GM12878 (cell line): ENCODE measurements around the gene SSMEM1. TPM values are rescaled to one million over a fixed set of nuclear protein-coding genes. Genes with fewer than 3 reads are reported as not detected.

ENCODE experiments used
- ATAC-seq: fragments of 200-7000 bp; cut with Tn5 transposase; 3 replicates; pipeline ENCODE4 v1.9.1; 2020; ENCODE audit warnings: mild to moderate bottlenecking, moderate library complexity
- BruUV-seq: library from RNA; stranded (reverse); fragments of 400-500 nt; replicated peaks from 2 replicates; lab custom pipeline; 2021; lab: Mats Ljungman, UMichigan
- CTCF ChIA-PET: fragments of 300-600 bp; sonication (Branson Sonifier 250); formaldehyde crosslinking; extraction: SDS; loops from one replicate; lab custom pipeline; 2021; ENCODE audit warnings: inconsistent platforms; lab: Yijun Ruan, JAX
- POLR2A ChIA-PET: fragments of 350-600 bp; formaldehyde crosslinking; extraction: SDS; loops from one replicate; lab custom pipeline; 2021; ENCODE audit warnings: inconsistent platforms; lab: Charles Lee
- RAD21 ChIA-PET: fragments of 300-600 bp; sonication (Branson Sonifier 250); formaldehyde crosslinking; loops from one replicate; lab custom pipeline; 2023; ENCODE audit warnings: antibody characterized with exemption; ENCODE audit not compliant: unreplicated experiment; lab: Charles Lee
- SMC1A ChIA-PET: fragments of 300-600 bp; sonication (Branson Sonifier 250); formaldehyde crosslinking; loops from one replicate; lab custom pipeline; 2023; ENCODE audit not compliant: unreplicated experiment, uncharacterized antibody; lab: Charles Lee
- DNase-seq: peaks from one replicate; pipeline ENCODE4 v3.0.0-alpha.2; 2011; ENCODE audit warnings: low read depth, low spot score
- FAIRE-seq: peaks from 3 replicates; lab custom pipeline; 2011; peaks lifted over from hg19 to GRCh38; lab: Jason Lieb, UNC
- H2AFZ ChIP-seq: 2 replicates; pipeline ENCODE4 v1.6.0; 2011; ENCODE audit warnings: low read depth, low read length, control low read depth; ENCODE audit not compliant: control insufficient read depth
- H3K27ac ChIP-seq: 2 replicates; pipeline ENCODE4 v1.5.1; 2011; ENCODE audit warnings: control low read depth; ENCODE audit not compliant: control insufficient read depth, insufficient read depth
- H3K27me3 ChIP-seq, 2 experiments: replicated peaks in 1 of 2; 2 replicates each; pipeline versions ENCODE4 v1.6.0 to v1.6.1; 2011; ENCODE audit warnings: low read length in 1 of 2; ENCODE audit not compliant: control insufficient read depth in 2 of 2, insufficient read depth in 2 of 2
- H3K36me3 ChIP-seq, 2 experiments: 2 replicates each; pipeline ENCODE4 v1.5.1; 2011; ENCODE audit warnings: low read length in 1 of 2; ENCODE audit not compliant: control insufficient read depth in 2 of 2, insufficient read depth in 2 of 2
- H3K4me1 ChIP-seq: 2 replicates; pipeline ENCODE4 v1.6.1; 2011; ENCODE audit warnings: mild to moderate bottlenecking, low read length, moderate library complexity, mixed read lengths; ENCODE audit not compliant: control insufficient read depth, insufficient read depth
- H3K4me2 ChIP-seq: 2 replicates; pipeline ENCODE4 v1.6.0; 2011; ENCODE audit warnings: control low read depth; ENCODE audit not compliant: control insufficient read depth, insufficient read depth
- H3K4me3 ChIP-seq: fragments of 200-600 bp; sonication (generic); 2 replicates; pipeline ENCODE4 v1.5.1; 2016
- H3K79me2 ChIP-seq: 2 replicates; pipeline ENCODE4 v1.6.0; 2011; ENCODE audit warnings: low read length; ENCODE audit not compliant: control insufficient read depth, insufficient read depth
- H3K9ac ChIP-seq: 2 replicates; pipeline ENCODE4 v1.8.0; 2011; ENCODE audit warnings: low read length, control low read depth, mixed read lengths; ENCODE audit not compliant: control insufficient read depth, insufficient read depth
- H3K9me3 ChIP-seq: replicated peaks from 3 replicates; pipeline ENCODE4 v1.5.1; 2011; ENCODE audit warnings: mild to moderate bottlenecking, low read length; ENCODE audit not compliant: control insufficient read depth, insufficient read depth
- H4K20me1 ChIP-seq: 2 replicates; pipeline ENCODE4 v1.6.0; 2011; ENCODE audit not compliant: control insufficient read depth, insufficient read depth
- CBFB ChIP-seq: IDR thresholded peaks from 2 replicates; pipeline ENCODE4 v1.6.1; 2016; ENCODE audit warnings: antibody characterized with exemption, low read depth
- CBX5 ChIP-seq: sonication (generic); IDR thresholded peaks from 2 replicates; pipeline ENCODE4 v1.6.1; 2016; ENCODE audit warnings: low read depth, moderate library complexity, mild to moderate bottlenecking, inconsistent platforms
- CHD2 ChIP-seq: IDR thresholded peaks from 2 replicates; pipeline ENCODE4 v1.6.1; 2011; ENCODE audit warnings: low read depth, low read length, improper control_type of control experiment, borderline replicate concordance
- CREM ChIP-seq: IDR thresholded peaks from 2 replicates; pipeline ENCODE4 v1.6.1; 2014; ENCODE audit warnings: antibody characterized with exemption, low read depth
- ESRRA ChIP-seq: IDR thresholded peaks from 2 replicates; pipeline ENCODE4 v1.6.1; 2012; ENCODE audit warnings: mild to moderate bottlenecking, low read length, improper control_type of control experiment
- HDAC6 ChIP-seq: fragments of 200-600 bp; sonication (generic); IDR thresholded peaks from one replicate; pipeline ENCODE4 v1.8.0; 2017; ENCODE audit warnings: antibody characterized with exemption; ENCODE audit not compliant: unreplicated experiment
- HSF1 ChIP-seq: fragments of 150-350 bp; IDR thresholded peaks from 2 replicates; pipeline ENCODE4 v1.6.1; 2014; ENCODE audit warnings: mild to moderate bottlenecking, low read depth, low read length
- IRF3 ChIP-seq: fragments of 450-650 bp; IDR thresholded peaks from 2 replicates; pipeline ENCODE4 v1.6.1; 2014; ENCODE audit warnings: mild to moderate bottlenecking
- NKRF ChIP-seq: fragments of 450-650 bp; conservative IDR thresholded peaks from 2 replicates; pipeline ENCODE4 v1.6.1; 2017; ENCODE audit warnings: mild to moderate bottlenecking, moderate library complexity
- NRF1 ChIP-seq: conservative IDR thresholded peaks from 2 replicates; pipeline ENCODE4 v1.6.1; 2011; ENCODE audit warnings: mild to moderate bottlenecking, low read depth, low read length, improper control_type of control experiment
- PAX5 ChIP-seq: IDR thresholded peaks from 2 replicates; pipeline ENCODE4 v1.6.1; 2011; ENCODE audit warnings: low read depth, low read length, borderline replicate concordance
- PKNOX1 ChIP-seq: fragments of 450-650 bp; IDR thresholded peaks from 2 replicates; pipeline ENCODE4 v1.6.1; 2016; ENCODE audit warnings: mild to moderate bottlenecking
- ZNF687 ChIP-seq: fragments of 450-650 bp; IDR thresholded peaks from 2 replicates; pipeline ENCODE4 v1.6.1; 2017; ENCODE audit warnings: mild to moderate bottlenecking, moderate library complexity
- WGBS: methylation state at CpG from one replicate; pipeline ENCODE4 v1.1.6; 2016; ENCODE audit warnings: low lambda C conversion rate; ENCODE audit not compliant: insufficient replicate concordance, insufficient coverage; ENCODE audit errors: missing lambda C conversion rate; 5-methylcytosine and 5-hydroxymethylcytosine counted together
- in situ Hi-C: fragments of 300-500 bp; cut with MboI; formaldehyde crosslinking; loops from 9 replicates; pipeline ENCODE4 v1.14.3; 2018; ENCODE audit warnings: mixed read lengths
- intact Hi-C: fragments of 100-400 bp; cut with micrococcal nuclease; formaldehyde crosslinking; loops from one replicate; pipeline ENCODE4 v1.14.2; 2022; ENCODE audit not compliant: unreplicated experiment
- polyA plus RNA-seq, 11 experiments: library from polyadenylated mRNA; depleted of rRNA in 4 of 11; unstranded in 6 of 11; stranded (reverse) in 5 of 11; fragments of >200 nt; fragmentation: Nextera tagmentation in 4 of 11; fragmentation: Illumina TruSeq in 1 of 11; extraction: Ambion mirVana in 4 of 11; extraction: Trizol in 1 of 11; gene quantifications; 1 replicate in 1 of 11; 2 replicates in 10 of 11; pipeline versions ENCODE4 v1.2.1 to v1.2.3, GENCODE V29; 2011 to 2016; ENCODE audit warnings: inconsistent platforms in 2 of 11, missing spikeins in 2 of 11, low read depth in 1 of 11
- total RNA-seq, 4 experiments: library from RNA; depleted of rRNA in 3 of 4; stranded (reverse); fragments of >200 nt in 3 of 4; fragmentation: Illumina TruSeq in 1 of 4; extraction: Trizol in 1 of 4; gene quantifications; 2 replicates each; pipeline versions ENCODE4 v1.2.1 to v1.2.3, GENCODE V29; 2013 to 2021

Gene SSMEM1
- total and polyA plus RNA-seq, 10 of the 15 experiments (the other 5 are each of a cell fraction or from before 2014, with no cell fraction given): not detected

GRCh38 chr7:130218806-130219620, 11.4 kb downstream of the SSMEM1 start:
- CTCF ChIA-PET: no interaction called here
- RAD21 ChIA-PET: no interaction called here
- intact Hi-C loops: loop anchor here (10.0 kb wide), 1 partner anchor 56 kb away; no protein-coding TSS in a partner anchor
- Histone ChIP-seq H3K4me1 (no peaks in the 10 kb centered on the region), H3K9ac (no peak overlapping the region), H3K27ac (no peak overlapping the region), H3K79me2 (no peaks in the 10 kb centered on the region), H3K4me2 (no peak overlapping the region), H3K9me3 (no peaks in the 10 kb centered on the region; the same call in 2 of the 3 replicates), H3K27me3 (no peaks in the 10 kb centered on the region), H4K20me1 (no peaks in the 10 kb centered on the region), H3K4me3 (no peak overlapping the region), H2AFZ (no peak overlapping the region), H3K36me3 (no peaks in the 10 kb centered on the region)
- no peak for DNase-seq
- BruUV-seq: no TSS peak
- SMC1A ChIA-PET: interaction anchor here (0.6 kb wide), 1 partner anchor 36 kb away, joined by 3 read pairs; no protein-coding TSS in a partner anchor
- no peak for ATAC-seq
- in situ Hi-C loops: no loop called here
- WGBS: 33% methylated on average over 3 of the region's 5 CpGs
- POLR2A ChIA-PET: no interaction called here
- no peak for FAIRE-seq
- no peak for TF ChIP-seq NKRF
- no peak for TF ChIP-seq PAX5
- TF ChIP-seq PKNOX1: no peak
- no peak for TF ChIP-seq CHD2
- TF ChIP-seq NRF1: no peak
- TF ChIP-seq HSF1: no peak
- no peak for TF ChIP-seq CBX5
- TF ChIP-seq HDAC6: no peak
- TF ChIP-seq CBFB: no peak
- no peak for TF ChIP-seq ZNF687
- TF ChIP-seq CREM: no peak
- TF ChIP-seq ESRRA: no peak
- no peak for TF ChIP-seq IRF3
